ENCODE results near the gene AP2M1.
A peak's percentile ranks its signal among the peaks of the same experiment; 100 is the strongest.

AP2M1 gene

GRCh38 chr3:184181596-184181995 is 6.9 kb downstream of the AP2M1 start:
- DNase-seq = no peak

GRCh38 chr3:184183679-184184078 is 9.0 kb downstream of the AP2M1 start:
- DNase-seq = no peak

- no peak for DNase-seq
Observed at GRCh38 chr3:184184546-184185230, 10.0 kb downstream of the AP2M1 start.

- DNase-seq = peak; percentile 100
Observed at GRCh38 chr3:184185461-184186183, 11.0 kb downstream of the AP2M1 start.

GRCh38 chr3:184186184-184186901 is 11.7 kb downstream of the AP2M1 start, which contains the start of gene ABCF3:
ABCF3 (plus strand) TSS chr3:184186199; CDS start chr3:184186208, 9 bp downstream.
- DNase-seq = peak; percentile 46 to 67 (median 54)

GRCh38 chr3:184186902-184187207 is 12.2 kb downstream of the AP2M1 start:
- no peak for DNase-seq

GRCh38 chr3:184188080-184188479 is 13.4 kb downstream of the AP2M1 start:
- no peak for DNase-seq

- DNase-seq = no peak
Observed at GRCh38 chr3:184189421-184189820, 14.8 kb downstream of the AP2M1 start.

- DNase-seq = no peak
Observed at GRCh38 chr3:184192889-184193288, 18.2 kb downstream of the AP2M1 start.

- no peak for DNase-seq
Observed at GRCh38 chr3:184193991-184194539, 19.4 kb downstream of the AP2M1 start.

GRCh38 chr3:184196536-184196935 is 21.9 kb downstream of the AP2M1 start:
- no peak for DNase-seq

GRCh38 chr3:184198509-184198908 is 23.9 kb downstream of the AP2M1 start:
- no peak for DNase-seq

- no peak for DNase-seq
Observed at GRCh38 chr3:184200825-184201224, 26.2 kb downstream of the AP2M1 start.

- DNase-seq = no peak
Observed at GRCh38 chr3:184203526-184203925, 28.9 kb downstream of the AP2M1 start.

- DNase-seq = no peak
Observed at GRCh38 chr3:184209146-184209923, 34.7 kb downstream of the AP2M1 start.

GRCh38 chr3:184211297-184211696 is 36.6 kb downstream of the AP2M1 start:
- no peak for DNase-seq

- no peak for DNase-seq
Observed at GRCh38 chr3:184211718-184212117, 37.1 kb downstream of the AP2M1 start.

GRCh38 chr3:184218814-184219213 is 44.2 kb downstream of the AP2M1 start:
- no peak for DNase-seq

GRCh38 chr3:184222521-184222920 is 47.9 kb downstream of the AP2M1 start:
- DNase-seq = no peak

- DNase-seq = no peak
Observed at GRCh38 chr3:184223946-184224345, 49.3 kb downstream of the AP2M1 start.

GRCh38 chr3:184227481-184227935 is 52.9 kb downstream of the AP2M1 start:
- DNase-seq = peak; percentile 59 to 66 (median 61)

- no peak for DNase-seq
Observed at GRCh38 chr3:184228376-184229137, 53.9 kb downstream of the AP2M1 start.

All from suppressor macrophage treated with lipopolysaccharide for 1 hour (primary cell).